Measurements from ENCODE around the gene TRDN. TPM values are rescaled to one million over a fixed set of nuclear protein-coding genes. Genes with fewer than 3 reads are reported as not detected.

The TRDN gene
- total and polyA plus RNA-seq, 4 donors: 0.04 to 0.11 (median 0.05) TPM; not detected in 1

- Histone ChIP-seq H3K4me3 (no peak overlapping the region), H3K27ac (ENCODE audit: low read depth in 1 of 2, low read length in 1 of 2) (peak overlapping the region in 1 of 2 donors; percentile 21), H3K36me3 (ENCODE audit: control insufficient read depth in 4 of 4, insufficient read depth in 4 of 4, low read length in 4 of 4) (no peaks in the 10 kb centered on the region), H3K4me1 (ENCODE audit: control insufficient read depth in 5 of 5, insufficient read depth in 5 of 5, low read length in 5 of 5) (peaks cover 0 to 2% (median 0%) of the 10 kb centered on the region in 5 donors), H3K9ac (ENCODE audit: insufficient read depth in 1 of 2, low read length in 2 of 2) (no peak overlapping the region), H3K9me3 (ENCODE audit: control insufficient read depth in 4 of 4, insufficient read depth in 3 of 4, low read length in 3 of 4) (no peaks in the 10 kb centered on the region), H3K27me3 (ENCODE audit: control insufficient read depth in 3 of 3, insufficient read depth in 3 of 3, low read length in 2 of 3) (no peaks in the 10 kb centered on the region)
- DNase-seq (peak in 2 of 3 donors; percentile 9 to 48), ATAC-seq (ENCODE audit: insufficient read depth, low FRiP score) (no peak)
- WGBS, 2 donors: 54 to 78% methylated on average over 1 of the region's 1 CpG
- TF ChIP-seq CTCF (IDR thresholded peaks at IDR 0.05; ENCODE audit: control extremely low read depth, extremely low read depth): no peak
These were observed 2.1 kb upstream of the TRDN start for GRCh38 chr6:123638865-123639264.

- WGBS, 2 donors: 72 to 77% methylated on average over 1 of the region's 1 CpG
- no peaks in the 10 kb centered on the region for H3K36me3 ChIP-seq (ENCODE audit: control insufficient read depth in 4 of 4, insufficient read depth in 4 of 4, low read length in 4 of 4)
These were observed 468 bp downstream of the TRDN start for GRCh38 chr6:123636282-123636681.

DNA sequence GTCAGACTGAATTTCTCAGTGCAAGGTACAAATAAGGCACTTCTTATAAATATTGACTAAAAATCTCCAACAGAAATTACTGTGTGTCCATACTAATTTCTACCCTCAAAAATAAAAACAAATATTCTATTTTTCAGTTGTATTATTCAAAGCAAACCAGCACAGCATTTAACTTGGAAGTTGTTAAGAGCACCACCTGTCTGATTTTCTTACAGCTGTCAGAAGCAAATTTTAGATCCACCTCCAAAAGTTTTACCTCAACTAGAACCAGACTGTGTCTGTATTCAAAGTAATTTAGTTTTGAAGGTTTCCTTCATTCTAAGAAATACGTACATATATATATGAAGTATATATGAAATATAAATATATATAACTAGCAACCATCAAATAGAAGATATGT lies 1.2 kb downstream of the TRDN start:
- no peak for TF ChIP-seq CTCF (IDR thresholded peaks at IDR 0.05; ENCODE audit: control extremely low read depth, extremely low read depth)
- H3K9ac ChIP-seq (ENCODE audit: insufficient read depth in 1 of 2, low read length in 2 of 2): no peak overlapping the region

More at GRCh38 chr6:123636282-123636681, 468 bp downstream of the TRDN start:
- no peak overlapping the region for H3K4me3 ChIP-seq
- H3K4me1 ChIP-seq (ENCODE audit: control insufficient read depth in 5 of 5, insufficient read depth in 5 of 5, low read length in 5 of 5): peaks cover 0 to 2% (median 0%) of the 10 kb centered on the region in 5 donors
- ATAC-seq (ENCODE audit: insufficient read depth, low FRiP score): no peak
- no peaks in the 10 kb centered on the region for H3K27me3 ChIP-seq (ENCODE audit: control insufficient read depth in 3 of 3, insufficient read depth in 3 of 3, low read length in 2 of 3)
- no peak overlapping the region for H3K9ac ChIP-seq (ENCODE audit: insufficient read depth in 1 of 2, low read length in 2 of 2)
- peak overlapping the region in 1 of 2 donors; percentile 98 for H3K27ac ChIP-seq (ENCODE audit: low read depth in 1 of 2, low read length in 1 of 2)
- no peak for DNase-seq
- no peak for TF ChIP-seq CTCF (IDR thresholded peaks at IDR 0.05; ENCODE audit: control extremely low read depth, extremely low read depth)
- H3K9me3 ChIP-seq (ENCODE audit: control insufficient read depth in 4 of 4, insufficient read depth in 3 of 4, low read length in 3 of 4): no peaks in the 10 kb centered on the region

DNA sequence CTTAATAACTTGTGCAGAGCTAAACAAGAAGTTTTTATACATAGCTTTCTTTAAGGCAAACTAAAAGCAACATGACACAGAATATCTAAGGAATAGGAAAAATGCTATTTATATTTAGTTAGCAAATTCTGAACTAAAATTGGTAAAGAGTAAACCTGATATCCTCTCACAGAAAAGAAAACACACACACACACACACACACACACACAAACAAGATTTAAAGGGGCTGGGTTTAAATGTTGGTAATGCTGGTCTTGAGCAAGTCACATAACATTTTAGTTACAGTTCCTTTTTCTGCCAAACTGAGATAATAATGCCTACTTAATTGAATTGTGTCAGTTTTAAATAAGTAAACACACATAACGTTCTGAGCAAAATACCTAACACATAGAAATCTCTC lies 1.6 kb downstream of the TRDN start:
- H3K27ac ChIP-seq (ENCODE audit: low read depth in 1 of 2, low read length in 1 of 2): peak overlapping the region in 1 of 2 donors; percentile 76
- TF ChIP-seq CTCF (IDR thresholded peaks at IDR 0.05; ENCODE audit: control extremely low read depth, extremely low read depth): no peak
- no peaks in the 10 kb centered on the region for H3K36me3 ChIP-seq (ENCODE audit: control insufficient read depth in 4 of 4, insufficient read depth in 4 of 4, low read length in 4 of 4)
- no peak overlapping the region for H3K4me3 ChIP-seq
- no peaks in the 10 kb centered on the region for H3K27me3 ChIP-seq (ENCODE audit: control insufficient read depth in 3 of 3, insufficient read depth in 3 of 3, low read length in 2 of 3)
- ATAC-seq (ENCODE audit: insufficient read depth, low FRiP score) (no peak), DNase-seq (no peak)
- H3K9me3 ChIP-seq (ENCODE audit: control insufficient read depth in 4 of 4, insufficient read depth in 3 of 4, low read length in 3 of 4): no peaks in the 10 kb centered on the region
- no peak overlapping the region for H3K9ac ChIP-seq (ENCODE audit: insufficient read depth in 1 of 2, low read length in 2 of 2)
- WGBS, 2 donors: 25 to 73% methylated on average over 1 of the region's 1 CpG
- H3K4me1 ChIP-seq (ENCODE audit: control insufficient read depth in 5 of 5, insufficient read depth in 5 of 5, low read length in 5 of 5): no peaks in the 10 kb centered on the region

More for the DNA sequence above, 1.2 kb downstream of the TRDN start:
- peak overlapping the region in 1 of 2 donors; percentile 76 for H3K27ac ChIP-seq (ENCODE audit: low read depth in 1 of 2, low read length in 1 of 2)
- DNase-seq (no peak), ATAC-seq (ENCODE audit: insufficient read depth, low FRiP score) (no peak)
- no peaks in the 10 kb centered on the region for H3K27me3 ChIP-seq (ENCODE audit: control insufficient read depth in 3 of 3, insufficient read depth in 3 of 3, low read length in 2 of 3)
- H3K36me3 ChIP-seq (ENCODE audit: control insufficient read depth in 4 of 4, insufficient read depth in 4 of 4, low read length in 4 of 4): no peaks in the 10 kb centered on the region
- no peaks in the 10 kb centered on the region for H3K9me3 ChIP-seq (ENCODE audit: control insufficient read depth in 4 of 4, insufficient read depth in 3 of 4, low read length in 3 of 4)
- no peak overlapping the region for H3K4me3 ChIP-seq
- no peaks in the 10 kb centered on the region for H3K4me1 ChIP-seq (ENCODE audit: control insufficient read depth in 5 of 5, insufficient read depth in 5 of 5, low read length in 5 of 5)
- whole genome bisulfite sequencing, 2 donors: 88 to 90% methylated on average over 1 of the region's 1 CpG

All from lung (tissue), 12 donors.